Esophagus muscularis mucosa (tissue), 3 donors: Measurements from ENCODE around the gene ONECUT3.

Experiments used
- POLR2A ChIP-seq: fragments of 450-650 bp; IDR thresholded peaks from one replicate; pipeline ENCODE4 v1.6.1; 2017; ENCODE audit warnings: antibody characterized with exemption, moderate library complexity, mild to moderate bottlenecking, low read depth
- TF ChIP-seq, protein P1 (sequence below), 3 experiments: fragments of 200-600 bp in 2 of 3; fragments of 450-650 bp in 1 of 3; sonication (generic) in 2 of 3; IDR thresholded peaks; one replicate each; pipeline ENCODE4 v1.5.1; 2017 to 2019; ENCODE audit warnings: antibody characterized with exemption in 3 of 3, mild to moderate bottlenecking in 2 of 3, moderate library complexity in 1 of 3

- TF ChIP-seq, protein P1, sequence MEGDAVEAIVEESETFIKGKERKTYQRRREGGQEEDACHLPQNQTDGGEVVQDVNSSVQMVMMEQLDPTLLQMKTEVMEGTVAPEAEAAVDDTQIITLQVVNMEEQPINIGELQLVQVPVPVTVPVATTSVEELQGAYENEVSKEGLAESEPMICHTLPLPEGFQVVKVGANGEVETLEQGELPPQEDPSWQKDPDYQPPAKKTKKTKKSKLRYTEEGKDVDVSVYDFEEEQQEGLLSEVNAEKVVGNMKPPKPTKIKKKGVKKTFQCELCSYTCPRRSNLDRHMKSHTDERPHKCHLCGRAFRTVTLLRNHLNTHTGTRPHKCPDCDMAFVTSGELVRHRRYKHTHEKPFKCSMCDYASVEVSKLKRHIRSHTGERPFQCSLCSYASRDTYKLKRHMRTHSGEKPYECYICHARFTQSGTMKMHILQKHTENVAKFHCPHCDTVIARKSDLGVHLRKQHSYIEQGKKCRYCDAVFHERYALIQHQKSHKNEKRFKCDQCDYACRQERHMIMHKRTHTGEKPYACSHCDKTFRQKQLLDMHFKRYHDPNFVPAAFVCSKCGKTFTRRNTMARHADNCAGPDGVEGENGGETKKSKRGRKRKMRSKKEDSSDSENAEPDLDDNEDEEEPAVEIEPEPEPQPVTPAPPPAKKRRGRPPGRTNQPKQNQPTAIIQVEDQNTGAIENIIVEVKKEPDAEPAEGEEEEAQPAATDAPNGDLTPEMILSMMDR (IDR thresholded peaks at IDR 0.05): no peak
- no peak for TF ChIP-seq POLR2A
Observed at GRCh38 chr19:1819341-1820255, 66.3 kb downstream of the ONECUT3 start.
